ENCODE results near the gene RAPGEF4.

GRCh38 chr2:172833898-172834297, 98.3 kb downstream of the RAPGEF4 start:
- TF ChIP-seq CTCF (IDR thresholded peaks at IDR 0.05) (no peak), POLR2A (IDR thresholded peaks at IDR 0.05) (no peak)
